22Rv1 (cell line): Measurements from ENCODE around the gene PIK3R3.

Experiments
- ZFX ChIP-seq: fragments of 450-650 bp; IDR thresholded peaks from 2 replicates; pipeline ENCODE4 v1.6.1; 2017; ENCODE audit warnings: antibody characterized with exemption, borderline replicate concordance
- TF ChIP-seq, protein P1 (sequence below): fragments of 450-650 bp; IDR thresholded peaks from 2 replicates; pipeline ENCODE4 v1.5.1; 2017; ENCODE audit warnings: mild to moderate bottlenecking

DNA sequence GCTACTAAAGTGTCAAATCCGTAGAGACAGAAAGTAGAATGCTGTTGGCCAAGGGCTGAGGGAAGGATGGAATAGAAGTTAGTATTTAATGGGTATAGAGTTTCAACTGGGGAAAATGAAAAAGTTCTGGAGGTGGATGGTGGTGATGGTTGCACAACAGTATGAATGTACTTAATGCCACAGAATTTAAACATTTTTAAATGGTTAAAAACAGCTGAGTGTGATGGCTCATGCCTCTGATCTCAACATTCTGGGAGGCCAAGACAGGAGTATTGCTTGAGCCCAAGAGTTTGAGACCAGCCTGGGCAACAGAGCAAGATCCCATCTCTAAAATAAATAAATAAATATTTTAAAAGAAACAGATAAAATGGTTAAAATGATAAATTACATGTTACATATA lies 44.5 kb downstream of the PIK3R3 start:
- TF ChIP-seq, protein P1, sequence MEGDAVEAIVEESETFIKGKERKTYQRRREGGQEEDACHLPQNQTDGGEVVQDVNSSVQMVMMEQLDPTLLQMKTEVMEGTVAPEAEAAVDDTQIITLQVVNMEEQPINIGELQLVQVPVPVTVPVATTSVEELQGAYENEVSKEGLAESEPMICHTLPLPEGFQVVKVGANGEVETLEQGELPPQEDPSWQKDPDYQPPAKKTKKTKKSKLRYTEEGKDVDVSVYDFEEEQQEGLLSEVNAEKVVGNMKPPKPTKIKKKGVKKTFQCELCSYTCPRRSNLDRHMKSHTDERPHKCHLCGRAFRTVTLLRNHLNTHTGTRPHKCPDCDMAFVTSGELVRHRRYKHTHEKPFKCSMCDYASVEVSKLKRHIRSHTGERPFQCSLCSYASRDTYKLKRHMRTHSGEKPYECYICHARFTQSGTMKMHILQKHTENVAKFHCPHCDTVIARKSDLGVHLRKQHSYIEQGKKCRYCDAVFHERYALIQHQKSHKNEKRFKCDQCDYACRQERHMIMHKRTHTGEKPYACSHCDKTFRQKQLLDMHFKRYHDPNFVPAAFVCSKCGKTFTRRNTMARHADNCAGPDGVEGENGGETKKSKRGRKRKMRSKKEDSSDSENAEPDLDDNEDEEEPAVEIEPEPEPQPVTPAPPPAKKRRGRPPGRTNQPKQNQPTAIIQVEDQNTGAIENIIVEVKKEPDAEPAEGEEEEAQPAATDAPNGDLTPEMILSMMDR = no peak
- no peak for TF ChIP-seq ZFX
